Measurements from ENCODE around the gene SCMH1. TPM values are rescaled to one million over a fixed set of nuclear protein-coding genes. Genes with fewer than 3 reads are reported as not detected.

Gene SCMH1
- total RNA-seq, 4 donors from 2014 or later, result 30.6 to 72.9 (median 36.3) TPM

DNA sequence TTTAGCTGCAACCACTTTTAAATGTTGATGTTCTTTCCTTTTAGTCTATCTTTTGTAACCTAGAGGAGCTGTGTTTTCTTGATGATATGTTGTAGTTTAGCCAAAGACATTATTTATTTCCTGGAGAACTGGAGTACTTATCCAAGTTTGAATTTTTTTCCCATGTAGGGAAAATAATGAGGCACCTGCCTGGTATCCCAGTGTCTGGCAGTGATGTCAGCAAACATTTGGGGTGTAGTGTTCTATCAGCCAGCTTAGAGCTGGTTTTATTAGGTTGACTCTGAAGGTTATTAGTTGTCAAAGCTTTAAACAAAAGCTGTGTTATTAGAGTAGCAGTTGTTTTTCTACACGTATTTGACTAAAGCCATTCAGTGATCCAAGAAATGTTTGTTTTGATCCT lies 259.4 kb downstream of the SCMH1 start:
- H3K4me1 ChIP-seq, result peaks cover 0 to 65% (median 15%) of the 10 kb centered on the region in 4 donors
- TF ChIP-seq POLR2A (IDR thresholded peaks at IDR 0.05) (no peak), EP300 (IDR thresholded peaks at IDR 0.05) (no peak)
- TF ChIP-seq, protein P1, sequence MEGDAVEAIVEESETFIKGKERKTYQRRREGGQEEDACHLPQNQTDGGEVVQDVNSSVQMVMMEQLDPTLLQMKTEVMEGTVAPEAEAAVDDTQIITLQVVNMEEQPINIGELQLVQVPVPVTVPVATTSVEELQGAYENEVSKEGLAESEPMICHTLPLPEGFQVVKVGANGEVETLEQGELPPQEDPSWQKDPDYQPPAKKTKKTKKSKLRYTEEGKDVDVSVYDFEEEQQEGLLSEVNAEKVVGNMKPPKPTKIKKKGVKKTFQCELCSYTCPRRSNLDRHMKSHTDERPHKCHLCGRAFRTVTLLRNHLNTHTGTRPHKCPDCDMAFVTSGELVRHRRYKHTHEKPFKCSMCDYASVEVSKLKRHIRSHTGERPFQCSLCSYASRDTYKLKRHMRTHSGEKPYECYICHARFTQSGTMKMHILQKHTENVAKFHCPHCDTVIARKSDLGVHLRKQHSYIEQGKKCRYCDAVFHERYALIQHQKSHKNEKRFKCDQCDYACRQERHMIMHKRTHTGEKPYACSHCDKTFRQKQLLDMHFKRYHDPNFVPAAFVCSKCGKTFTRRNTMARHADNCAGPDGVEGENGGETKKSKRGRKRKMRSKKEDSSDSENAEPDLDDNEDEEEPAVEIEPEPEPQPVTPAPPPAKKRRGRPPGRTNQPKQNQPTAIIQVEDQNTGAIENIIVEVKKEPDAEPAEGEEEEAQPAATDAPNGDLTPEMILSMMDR (IDR thresholded peaks at IDR 0.05), result no peak
- H3K4me3 ChIP-seq, result no peak overlapping the region
- DNase-seq (ENCODE audit: low spot score in 2 of 2), result no peak
- H3K27me3 ChIP-seq, result no peaks in the 10 kb centered on the region
- H3K9me3 ChIP-seq, result no peaks in the 10 kb centered on the region
- peaks cover 0 to 37% (median 0%) of the 10 kb centered on the region in 3 donors for H3K36me3 ChIP-seq
- 33 to 36% methylated on average over 1 of the region's 1 CpG for WGBS, 2 donors
- H3K27ac ChIP-seq, result peak overlapping the region in 2 of 4 donors; percentile 76 to 94

DNA sequence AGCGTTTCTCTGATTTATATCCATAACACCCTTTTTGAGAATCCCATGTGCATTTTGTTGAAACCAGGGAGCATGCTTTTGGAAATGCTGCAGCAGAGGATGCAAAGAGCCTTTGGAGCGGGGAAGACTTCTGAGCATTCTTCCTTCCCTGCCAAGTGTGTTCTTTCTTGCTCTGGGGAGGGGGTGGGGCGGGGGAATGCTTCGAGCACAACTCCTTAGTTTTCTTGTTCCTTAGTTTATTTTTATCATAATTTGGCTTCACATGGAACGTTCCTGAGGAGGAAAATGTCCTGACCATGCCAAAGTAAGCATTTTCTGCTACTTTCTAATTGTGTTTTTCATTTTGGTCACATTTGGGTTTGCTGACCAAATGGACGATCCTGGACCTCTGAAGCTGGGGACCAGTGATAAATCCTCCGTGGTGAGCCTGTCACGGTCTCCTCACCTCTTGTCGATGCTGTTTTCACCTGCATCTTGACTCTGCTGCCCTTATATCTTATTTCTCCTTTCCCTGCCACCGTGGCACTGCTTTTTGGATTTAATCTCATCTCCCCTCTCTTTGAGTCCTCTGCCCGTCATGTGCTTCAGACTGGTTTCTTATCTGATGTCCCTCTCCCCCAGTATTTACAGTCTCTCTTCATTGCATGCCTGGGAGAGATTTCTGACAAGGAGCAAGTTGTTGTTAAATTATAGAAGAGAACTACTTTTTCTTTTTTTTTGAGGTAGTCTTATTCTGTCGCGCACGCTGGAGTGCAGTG lies 260.2 kb downstream of the SCMH1 start:
- TF ChIP-seq POLR2A (IDR thresholded peaks at IDR 0.05), result no peak
- TF ChIP-seq EP300 (IDR thresholded peaks at IDR 0.05), result no peak
- TF ChIP-seq, protein P1 (IDR thresholded peaks at IDR 0.05), result no peak
- Histone ChIP-seq H3K9me3 (no peaks in the 10 kb centered on the region), H3K27me3 (no peaks in the 10 kb centered on the region), H3K4me3 (peak overlapping the region in 1 of 4 donors; percentile 12), H3K27ac (peak overlapping the region in 2 of 4 donors; percentile 76 to 94), H3K4me1 (peaks cover 0 to 65% (median 15%) of the 10 kb centered on the region in 4 donors), H3K36me3 (peaks cover 0 to 29% (median 0%) of the 10 kb centered on the region in 3 donors)
- DNase-seq (ENCODE audit: low spot score in 2 of 2), result peak in 1 of 2 donors; percentile 10
- 45 to 48% methylated on average over 14 of the region's 14 CpGs for WGBS, 2 donors

DNA sequence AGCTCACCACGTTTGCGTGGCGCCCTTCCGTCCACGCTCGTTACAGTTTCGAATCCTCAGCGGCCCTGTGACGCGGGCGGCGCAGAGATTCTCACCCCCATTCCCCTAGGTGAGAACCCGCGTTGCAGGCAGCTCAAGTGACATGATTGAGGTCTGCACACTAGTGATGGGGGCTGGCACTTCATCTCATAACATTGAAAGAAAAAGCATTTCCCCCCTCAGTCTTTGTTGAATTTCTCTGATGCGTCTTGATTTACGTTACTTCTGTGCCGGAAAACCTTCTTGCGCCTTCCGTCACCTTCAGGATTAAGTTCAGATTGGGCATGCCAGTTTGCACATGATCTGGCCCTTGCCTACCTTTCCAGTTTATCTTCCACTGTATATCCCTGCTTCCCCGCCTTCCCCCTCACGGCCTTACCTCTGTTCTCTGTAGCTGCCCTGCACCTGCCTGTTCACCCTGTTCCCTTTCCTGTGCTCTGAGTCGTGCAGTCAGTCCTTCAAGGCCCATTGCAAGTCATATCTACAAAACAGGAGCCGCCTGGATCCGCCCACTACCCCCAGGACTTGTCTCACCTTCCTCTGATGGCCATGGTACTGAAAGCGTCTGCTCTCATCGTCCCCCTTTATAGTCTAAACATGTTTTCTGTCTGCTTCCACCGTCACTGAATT lies 261.5 kb downstream of the SCMH1 start:
- Histone ChIP-seq H3K4me3 (peak overlapping the region; percentile 42 to 90 (median 82)), H3K27me3 (no peaks in the 10 kb centered on the region), H3K9me3 (no peaks in the 10 kb centered on the region), H3K27ac (peak overlapping the region; percentile 73 to 96 (median 93)), H3K36me3 (peaks cover 0 to 16% (median 0%) of the 10 kb centered on the region in 3 donors), H3K4me1 (peaks cover 0 to 60% (median 15%) of the 10 kb centered on the region in 4 donors)
- no peak for DNase-seq (ENCODE audit: low spot score in 2 of 2)
- 25 to 34% methylated on average over 25 to 27 of the region's 27 CpGs for WGBS, 2 donors
- TF ChIP-seq POLR2A (IDR thresholded peaks at IDR 0.05), result no peak
- TF ChIP-seq EP300 (IDR thresholded peaks at IDR 0.05), result no peak
- TF ChIP-seq, protein P1 (IDR thresholded peaks at IDR 0.05), result no peak

DNA sequence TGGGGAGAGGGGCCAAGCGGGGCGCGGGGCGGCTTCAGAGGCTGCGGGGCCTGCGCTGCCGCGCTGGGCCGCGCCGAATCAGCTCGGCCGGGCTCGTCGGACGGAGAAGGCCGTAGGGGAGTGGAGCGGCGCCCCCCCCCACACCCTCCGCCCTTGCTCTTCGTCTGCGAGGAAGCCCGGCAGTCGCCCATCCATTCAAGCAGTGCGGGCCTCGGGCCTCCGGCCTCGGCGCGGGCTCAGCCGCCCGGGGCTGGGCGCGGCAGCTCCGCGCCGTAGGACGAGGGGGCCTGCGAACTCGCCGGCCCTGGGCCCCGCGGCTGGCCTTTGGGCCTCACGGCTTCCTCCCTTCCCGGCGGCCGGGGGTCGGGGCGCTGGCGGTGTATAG lies 262.0 kb downstream of the SCMH1 start:
- peaks cover 0 to 11% (median 0%) of the 10 kb centered on the region in 3 donors for H3K36me3 ChIP-seq
- TF ChIP-seq POLR2A (IDR thresholded peaks at IDR 0.05), result no peak
- no peak for TF ChIP-seq EP300 (IDR thresholded peaks at IDR 0.05)
- TF ChIP-seq, protein P1 (IDR thresholded peaks at IDR 0.05), result no peak
- DNase-seq (ENCODE audit: low spot score in 2 of 2), result no peak
- H3K4me1 ChIP-seq, result peaks cover 0 to 56% (median 15%) of the 10 kb centered on the region in 4 donors
- no peaks in the 10 kb centered on the region for H3K27me3 ChIP-seq
- peak overlapping the region; percentile 73 to 96 (median 93) for H3K27ac ChIP-seq
- WGBS, 2 donors, result 2% methylated on average over 16 of the region's 50 CpGs; no CpG with 5 or more reads in 1 of the 2 donors
- H3K9me3 ChIP-seq, result no peaks in the 10 kb centered on the region
- H3K4me3 ChIP-seq, result peak overlapping the region; percentile 42 to 90 (median 82)

Measured in tibial nerve (tissue), 4 donors.